SH-SY5Y (cell line): Measurements from ENCODE around the gene SNRNP48.

ENCODE experiments used
- GATA2 ChIP-seq: IDR thresholded peaks from 2 replicates; pipeline ENCODE4 v1.6.1; 2011; ENCODE audit warnings: mild to moderate bottlenecking, low read depth, low read length
- GATA3 ChIP-seq: IDR thresholded peaks from 2 replicates; pipeline ENCODE4 v1.6.1; 2011; ENCODE audit warnings: low read depth, mild to moderate bottlenecking, low read length, moderate library complexity

DNA sequence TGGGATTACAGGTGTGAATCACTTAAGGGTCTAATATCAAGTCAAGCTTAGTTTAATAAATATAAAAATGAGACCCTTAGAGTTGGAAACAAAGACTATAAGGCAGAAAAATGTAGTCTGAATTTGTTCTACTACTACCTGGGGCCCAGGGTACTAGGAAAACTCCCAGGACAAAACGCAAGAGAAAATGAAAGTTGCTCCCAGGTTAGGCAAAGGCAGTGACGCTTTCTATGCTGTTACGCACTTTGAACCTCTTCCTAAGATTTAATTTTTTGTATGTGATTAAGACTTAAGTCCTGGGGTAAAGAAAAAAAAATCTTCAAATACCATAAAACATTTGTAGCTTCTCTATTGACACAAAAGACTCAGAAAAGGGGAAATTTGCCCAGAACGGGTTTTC, 31.2 kb upstream of the SNRNP48 start:
- TF ChIP-seq GATA3 (no peak), GATA2 (no peak)
